IgD-negative memory B cell (primary cell): ENCODE results near the gene THUMPD1. TPM values are rescaled to one million over a fixed set of nuclear protein-coding genes. Genes with fewer than 3 reads are reported as not detected.
"Not testable (repeated sequence)": the region's sequence is repeated elsewhere in the genome, so short reads cannot be mapped to it uniquely, and the experiment has no call there.

ENCODE experiments used
- H3K27ac Mint-ChIP-seq, 3 donors: one replicate each; pipeline ENCODE4 v1.8.0; 2020 to 2022; ENCODE audit warnings: mild to moderate bottlenecking in 3 of 3, mixed read lengths in 3 of 3, moderate library complexity in 1 of 3
- H3K27me3 Mint-ChIP-seq: one replicate; pipeline ENCODE4 v1.8.0; 2021; ENCODE audit warnings: mixed read lengths
- H3K36me3 Mint-ChIP-seq: one replicate; pipeline ENCODE4 v1.8.0; 2020; ENCODE audit warnings: mild to moderate bottlenecking, mixed read lengths
- H3K4me1 Mint-ChIP-seq, 3 donors: one replicate each; pipeline ENCODE4 v1.8.0; 2020 to 2022; ENCODE audit warnings: mixed read lengths in 3 of 3, mild to moderate bottlenecking in 1 of 3
- H3K4me3 Mint-ChIP-seq, 4 donors: one replicate each; pipeline ENCODE4 v1.8.0; 2020 to 2022; ENCODE audit warnings: mild to moderate bottlenecking in 4 of 4, mixed read lengths in 4 of 4, moderate library complexity in 3 of 4
- H3K9me3 Mint-ChIP-seq, 3 donors: one replicate each; pipeline ENCODE4 v1.8.0; 2020 to 2021; ENCODE audit warnings: mixed read lengths in 3 of 3, mild to moderate bottlenecking in 1 of 3
- polyA plus RNA-seq: library from polyadenylated mRNA; unstranded; fragments of 300-500 nt; fragmentation: Illumina TruSeq; gene quantifications from one replicate; pipeline ENCODE4 v1.2.3, GENCODE V29; 2021

The THUMPD1 gene
- polyA plus RNA-seq, 1 donor from 2014 or later = 64.3 TPM

GRCh38 chr16:20735490-20735889 lies 6.1 kb downstream of the THUMPD1 start:
- Mint-ChIP-seq H3K4me3 (no peak overlapping the region), H3K27ac (no peak overlapping the region), H3K4me1 (peaks cover 3 to 13% (median 8%) of the 10 kb centered on the region in 3 donors), H3K27me3 (no peaks in the 10 kb centered on the region), H3K36me3 (no peaks in the 10 kb centered on the region), H3K9me3 (no peaks in the 10 kb centered on the region)

- Mint-ChIP-seq H3K36me3 (no peaks in the 10 kb centered on the region), H3K9me3 (no peaks in the 10 kb centered on the region), H3K27me3 (no peaks in the 10 kb centered on the region), H3K27ac (no peak overlapping the region), H3K4me1 (peaks cover 0 to 6% (median 5%) of the 10 kb centered on the region in 3 donors), H3K4me3 (no peak overlapping the region)
Measured at GRCh38 chr16:20734782-20735181, 6.8 kb downstream of the THUMPD1 start.

DNA sequence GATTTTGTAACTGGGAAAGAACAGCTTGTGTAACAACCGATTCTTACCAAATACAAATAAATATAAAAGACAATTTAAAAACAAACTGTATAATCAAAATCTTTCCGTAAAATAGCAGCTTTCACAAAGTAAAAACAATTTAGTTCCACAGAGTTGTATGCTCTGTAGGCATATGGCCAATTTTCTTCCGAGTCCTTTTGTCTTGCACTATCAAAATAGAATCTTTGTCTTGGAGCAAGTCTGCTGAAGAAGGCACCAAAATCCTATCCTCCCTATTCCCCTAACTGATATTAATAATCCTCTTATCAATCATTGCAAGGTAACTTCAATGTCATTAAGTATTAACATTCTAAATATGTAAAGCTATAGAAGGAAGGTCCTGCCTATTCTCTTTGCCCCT lies 7.6 kb downstream of the THUMPD1 start:
- Mint-ChIP-seq H3K36me3 (no peaks in the 10 kb centered on the region), H3K4me3 (no peak overlapping the region), H3K4me1 (peaks cover 0 to 5% (median 5%) of the 10 kb centered on the region in 3 donors), H3K27me3 (no peaks in the 10 kb centered on the region), H3K9me3 (no peaks in the 10 kb centered on the region), H3K27ac (peak overlapping the region in 1 of 3 donors; percentile 39)

GRCh38 chr16:20729141-20729540 lies 12.5 kb downstream of the THUMPD1 start:
- Mint-ChIP-seq H3K36me3 (no peaks in the 10 kb centered on the region), H3K9me3 (no peaks in the 10 kb centered on the region), H3K4me3 (no peak overlapping the region), H3K27me3 (no peaks in the 10 kb centered on the region), H3K27ac (no peak overlapping the region), H3K4me1 (no peaks in the 10 kb centered on the region)

- H3K4me3 Mint-ChIP-seq = no peak overlapping the region
- no peak overlapping the region for H3K27ac Mint-ChIP-seq
- H3K36me3 Mint-ChIP-seq = no peaks in the 10 kb centered on the region
- H3K4me1 Mint-ChIP-seq = no peaks in the 10 kb centered on the region
- H3K27me3 Mint-ChIP-seq = no peaks in the 10 kb centered on the region
- no peaks in the 10 kb centered on the region for H3K9me3 Mint-ChIP-seq
Measured at GRCh38 chr16:20727181-20727580, 14.4 kb downstream of the THUMPD1 start.

GRCh38 chr16:20726661-20727060 lies 15.0 kb downstream of the THUMPD1 start:
- no peak overlapping the region for H3K27ac Mint-ChIP-seq
- H3K4me1 Mint-ChIP-seq = no peaks in the 10 kb centered on the region
- H3K9me3 Mint-ChIP-seq = no peaks in the 10 kb centered on the region
- no peak overlapping the region for H3K4me3 Mint-ChIP-seq
- H3K36me3 Mint-ChIP-seq = no peaks in the 10 kb centered on the region
- H3K27me3 Mint-ChIP-seq = no peaks in the 10 kb centered on the region

DNA sequence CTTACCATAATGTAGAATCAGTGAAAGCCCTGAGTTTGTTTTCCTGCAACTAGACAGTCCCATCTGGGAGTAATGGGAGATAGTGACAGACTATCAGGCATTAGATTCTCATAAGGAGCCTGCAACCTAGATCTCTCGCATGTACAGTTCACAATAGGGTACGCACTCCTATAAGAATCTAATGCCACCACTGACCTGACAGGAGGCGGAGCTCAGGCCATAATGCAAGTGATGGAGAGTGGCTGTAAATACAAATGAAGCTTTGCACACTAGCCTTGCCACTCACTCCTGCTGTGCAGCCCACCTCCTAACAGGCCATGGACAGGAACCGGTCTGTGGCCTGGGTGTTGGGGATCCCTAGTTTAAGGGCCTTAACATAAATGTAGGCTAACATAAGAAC lies 21.4 kb downstream of the THUMPD1 start:
- no peaks in the 10 kb centered on the region for H3K9me3 Mint-ChIP-seq
- H3K27me3 Mint-ChIP-seq = no peaks in the 10 kb centered on the region
- H3K4me1 Mint-ChIP-seq = no peaks in the 10 kb centered on the region
- H3K27ac Mint-ChIP-seq = no peak overlapping the region
- H3K36me3 Mint-ChIP-seq = peaks cover 7% of the 10 kb centered on the region
- no peak overlapping the region for H3K4me3 Mint-ChIP-seq

- H3K4me1 Mint-ChIP-seq, H3K36me3 Mint-ChIP-seq, H3K27me3 Mint-ChIP-seq, H3K9me3 Mint-ChIP-seq: not testable (repeated sequence)
- Mint-ChIP-seq H3K27ac (peak overlapping the region in 1 of 3 donors; percentile 57), H3K4me3 (peak overlapping the region in 1 of 4 donors; percentile 31)
Measured at GRCh38 chr16:20717718-20718117, 23.9 kb downstream of the THUMPD1 start.

DNA sequence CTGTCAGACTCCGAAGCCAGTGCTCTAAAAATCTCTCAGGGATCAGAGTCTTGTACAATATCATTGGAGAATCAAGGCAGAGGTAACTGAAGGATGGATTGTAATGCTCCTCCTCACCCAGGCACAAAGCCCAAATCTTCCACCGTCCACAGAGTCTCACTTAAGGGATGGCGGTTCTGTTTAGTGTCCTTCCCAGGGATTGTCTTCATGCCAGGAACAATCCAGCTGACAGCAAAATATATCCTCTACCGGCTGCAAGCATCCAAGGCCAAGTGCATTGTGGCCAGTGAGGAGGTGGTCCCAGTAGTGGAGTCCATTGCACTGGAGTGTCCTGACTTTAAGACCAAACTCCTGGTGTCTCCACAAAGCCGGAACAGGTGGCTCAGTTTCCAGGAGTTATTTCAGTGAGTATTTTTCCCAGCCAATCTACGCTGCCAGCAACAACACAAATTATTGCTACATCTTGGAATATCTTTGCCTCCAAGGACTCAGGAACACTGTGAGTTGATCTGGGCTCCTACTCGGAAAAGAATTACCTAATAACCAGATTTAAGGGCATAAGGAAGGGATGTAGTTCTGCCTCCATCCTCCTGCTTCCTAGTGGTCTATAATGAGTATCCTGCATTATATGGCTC lies 30.2 kb downstream of the THUMPD1 start:
- no peak overlapping the region for H3K4me3 Mint-ChIP-seq

GRCh38 chr16:20708129-20708528 lies 33.5 kb downstream of the THUMPD1 start:
- not testable (repeated sequence) for H3K27ac Mint-ChIP-seq, H3K4me1 Mint-ChIP-seq, H3K4me3 Mint-ChIP-seq, H3K27me3 Mint-ChIP-seq, H3K9me3 Mint-ChIP-seq, H3K36me3 Mint-ChIP-seq

More for the DNA sequence above, 30.2 kb downstream of the THUMPD1 start:
- H3K36me3 Mint-ChIP-seq = peaks cover 10% of the 10 kb centered on the region
- no peaks in the 10 kb centered on the region for H3K9me3 Mint-ChIP-seq
- H3K27ac Mint-ChIP-seq = peak overlapping the region in 1 of 3 donors; percentile 73
- H3K27me3 Mint-ChIP-seq = no peaks in the 10 kb centered on the region
- no peaks in the 10 kb centered on the region for H3K4me1 Mint-ChIP-seq

DNA sequence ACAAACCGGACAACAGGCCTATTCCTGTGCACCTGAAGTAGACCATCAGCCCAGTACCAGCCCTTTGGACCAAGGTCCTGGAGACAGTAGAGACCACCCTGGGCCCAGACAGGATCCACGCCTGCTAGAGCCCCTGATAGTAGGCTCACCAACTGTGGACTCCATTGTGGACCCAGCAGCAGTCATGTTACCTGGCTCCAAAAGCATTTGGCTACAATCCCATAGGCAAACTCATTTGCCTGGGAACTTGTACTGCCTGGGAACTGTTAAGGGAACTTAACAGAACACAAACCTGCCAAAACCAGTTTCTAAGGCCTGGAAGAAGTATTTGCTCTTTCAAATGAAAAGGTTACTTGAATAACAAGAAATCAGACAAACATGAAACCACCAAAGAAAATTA lies 34.2 kb downstream of the THUMPD1 start:
- H3K9me3 Mint-ChIP-seq = peaks cover 0 to 5% (median 1%) of the 10 kb centered on the region in 3 donors
- no peak overlapping the region for H3K4me3 Mint-ChIP-seq
- H3K27me3 Mint-ChIP-seq = no peaks in the 10 kb centered on the region
- H3K27ac Mint-ChIP-seq = no peak overlapping the region
- peaks cover 4% of the 10 kb centered on the region for H3K36me3 Mint-ChIP-seq
- no peaks in the 10 kb centered on the region for H3K4me1 Mint-ChIP-seq

DNA sequence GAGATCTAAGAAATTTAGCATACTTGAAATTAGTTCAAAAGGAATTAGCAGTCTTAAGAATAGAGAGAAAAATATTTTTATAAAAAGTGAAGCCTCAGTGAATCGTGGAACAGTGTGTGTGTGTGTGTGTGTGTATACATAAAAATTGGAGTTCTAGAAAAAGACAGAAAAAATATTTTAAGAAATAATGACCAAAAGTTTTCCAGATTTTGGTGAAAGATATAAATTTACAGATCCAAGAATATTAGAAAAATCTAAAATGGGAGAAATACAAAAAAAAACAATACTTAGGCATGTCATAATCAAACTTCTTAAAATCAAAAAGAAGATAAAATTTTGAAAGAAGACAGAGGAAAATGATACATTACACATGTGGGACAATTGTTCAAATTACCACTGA lies 35.6 kb downstream of the THUMPD1 start:
- not testable (repeated sequence) for H3K4me1 Mint-ChIP-seq, H3K9me3 Mint-ChIP-seq, H3K27me3 Mint-ChIP-seq, H3K4me3 Mint-ChIP-seq, H3K36me3 Mint-ChIP-seq, H3K27ac Mint-ChIP-seq

GRCh38 chr16:20704281-20704680 lies 37.3 kb downstream of the THUMPD1 start:
- Mint-ChIP-seq H3K36me3 (peaks cover 1% of the 10 kb centered on the region), H3K27ac (no peak overlapping the region), H3K27me3 (no peaks in the 10 kb centered on the region), H3K4me3 (no peak overlapping the region), H3K9me3 (peaks cover 0 to 6% (median 4%) of the 10 kb centered on the region in 3 donors), H3K4me1 (no peaks in the 10 kb centered on the region)

DNA sequence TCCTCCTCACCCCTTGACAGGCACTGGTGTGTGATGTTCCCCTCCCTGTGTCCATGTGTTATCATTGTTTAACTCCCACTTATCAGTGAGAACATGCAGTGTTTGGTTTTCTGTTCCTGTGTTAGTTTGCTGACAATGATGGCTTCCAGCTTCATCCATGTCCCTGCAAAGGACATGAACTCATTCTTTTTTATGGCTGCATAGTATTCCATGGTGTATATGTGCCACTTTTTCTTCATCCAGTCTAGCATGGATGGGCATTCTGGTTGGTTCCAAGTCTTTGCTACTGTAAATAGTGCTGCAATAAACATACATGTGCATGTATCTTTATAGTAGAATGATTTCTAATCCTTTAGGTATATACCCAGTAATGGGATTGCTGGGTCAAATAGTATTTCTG lies 39.9 kb downstream of the THUMPD1 start:
- not testable (repeated sequence) for H3K27me3 Mint-ChIP-seq, H3K36me3 Mint-ChIP-seq, H3K4me3 Mint-ChIP-seq, H3K27ac Mint-ChIP-seq, H3K9me3 Mint-ChIP-seq, H3K4me1 Mint-ChIP-seq

DNA sequence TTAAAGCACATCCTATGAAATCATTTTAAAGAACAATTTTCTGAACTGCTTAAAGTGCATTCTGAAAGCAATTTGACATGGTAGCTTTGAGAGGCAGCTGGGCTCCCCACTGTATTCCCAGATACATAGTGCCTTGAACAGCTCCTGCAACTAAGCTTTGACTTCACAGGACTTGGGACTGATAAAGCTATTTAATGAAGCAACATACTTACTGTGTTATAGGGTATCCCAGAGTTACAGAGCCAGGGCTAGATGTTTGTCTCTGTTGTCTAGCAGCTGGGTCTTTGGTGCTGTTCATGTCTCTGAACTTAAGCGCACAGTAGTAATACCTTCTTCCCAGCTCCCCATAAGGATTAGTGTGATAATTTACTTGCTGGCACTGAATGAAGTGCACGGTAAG lies 45.0 kb downstream of the THUMPD1 start:
- Mint-ChIP-seq H3K9me3 (no peaks in the 10 kb centered on the region), H3K4me3 (no peak overlapping the region), H3K4me1 (peaks cover 0 to 4% (median 0%) of the 10 kb centered on the region in 3 donors), H3K36me3 (no peaks in the 10 kb centered on the region), H3K27me3 (no peaks in the 10 kb centered on the region), H3K27ac (no peak overlapping the region)

DNA sequence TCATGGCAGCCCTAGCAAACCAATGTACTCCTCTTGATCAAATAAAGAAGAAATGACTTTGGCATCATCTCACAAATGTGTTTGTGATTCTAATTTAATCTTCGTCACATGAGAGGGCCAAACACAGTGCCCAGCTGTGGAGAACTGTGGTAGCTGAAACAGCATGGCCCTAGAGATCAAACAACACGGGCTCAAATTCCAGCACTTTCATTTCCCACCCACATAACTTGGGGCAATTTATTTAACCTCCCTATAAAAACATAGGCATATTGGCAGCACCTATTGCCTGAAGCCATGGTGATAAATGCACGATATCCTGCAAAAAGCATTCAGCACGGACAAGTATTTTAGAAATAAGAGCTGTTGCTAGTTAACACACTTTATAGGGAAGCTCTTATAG lies 46.6 kb downstream of the THUMPD1 start:
- H3K27ac Mint-ChIP-seq = no peak overlapping the region
- peaks cover 3% of the 10 kb centered on the region for H3K27me3 Mint-ChIP-seq
- H3K4me3 Mint-ChIP-seq = no peak overlapping the region
- no peaks in the 10 kb centered on the region for H3K9me3 Mint-ChIP-seq
- peaks cover 0 to 4% (median 2%) of the 10 kb centered on the region in 3 donors for H3K4me1 Mint-ChIP-seq
- no peaks in the 10 kb centered on the region for H3K36me3 Mint-ChIP-seq

DNA sequence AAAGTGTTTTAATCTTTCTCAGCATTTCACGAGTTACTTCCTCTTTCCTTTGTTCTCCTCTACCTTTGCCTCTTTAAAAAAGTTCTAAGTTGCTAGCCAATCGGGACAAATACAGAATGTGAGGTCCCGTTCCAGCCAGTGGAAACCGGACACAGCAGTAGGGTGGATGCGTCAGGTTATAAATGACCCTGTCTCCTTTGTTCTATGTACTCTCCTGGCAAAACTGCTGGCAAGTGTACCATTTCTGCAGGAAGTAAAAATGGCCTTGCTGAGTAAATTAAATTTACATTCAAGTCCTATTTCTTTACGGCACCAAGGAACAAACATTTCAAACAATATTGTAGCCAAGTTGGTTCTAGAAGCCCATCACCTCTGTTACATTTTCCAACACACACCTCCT lies 47.5 kb downstream of the THUMPD1 start:
- not testable (repeated sequence) for H3K36me3 Mint-ChIP-seq, H3K27me3 Mint-ChIP-seq, H3K9me3 Mint-ChIP-seq, H3K4me3 Mint-ChIP-seq, H3K27ac Mint-ChIP-seq, H3K4me1 Mint-ChIP-seq
